HEK293 (cell line): ENCODE measurements around the gene EEIG2.
A peak's percentile ranks its signal among the peaks of the same experiment; 100 is the strongest.
"Not testable (repeated sequence)": the region's sequence is repeated elsewhere in the genome, so short reads cannot be mapped to it uniquely, and the experiment has no call there.

ENCODE experiments used
- CTCF ChIA-PET: fragments of 350-600 bp; formaldehyde crosslinking; extraction: SDS; loops from one replicate; lab custom pipeline; 2021; ENCODE audit warnings: antibody characterized with exemption; lab: Yijun Ruan, JAX
- POLR2A ChIA-PET: fragments of 300-600 bp; formaldehyde crosslinking; extraction: SDS; loops from one replicate; lab custom pipeline; 2020; ENCODE audit warnings: antibody characterized with exemption, inconsistent platforms; lab: Yijun Ruan, JAX
- H3K27ac ChIP-seq: fragments of 200-500 bp; sonication (Bioruptor generic); 2 replicates; pipeline ENCODE4 v1.5.1; 2014; ENCODE audit warnings: low read depth, low read length, control low read depth, inconsistent platforms; ENCODE audit errors: extremely low read depth
- H3K36me3 ChIP-seq, 2 experiments: fragments of 200-500 bp in 1 of 2; sonication (Bioruptor generic) in 1 of 2; 1 replicate in 1 of 2; 2 replicates in 1 of 2; pipeline ENCODE4 v1.5.1; 2014 to 2017; ENCODE audit warnings: inconsistent platforms in 2 of 2, low read length in 2 of 2; ENCODE audit not compliant: control insufficient read depth in 2 of 2, insufficient read depth in 1 of 2
- H3K4me1 ChIP-seq: fragments of 200-500 bp; sonication (Bioruptor generic); 2 replicates; pipeline ENCODE4 v1.5.1; 2014; ENCODE audit warnings: mild to moderate bottlenecking, low read length, inconsistent platforms; ENCODE audit not compliant: control insufficient read depth, insufficient read depth
- H3K4me3 ChIP-seq: 2 replicates; pipeline ENCODE4 v1.5.1; 2011; ENCODE audit warnings: low read depth, mild to moderate bottlenecking, control low read depth, low read length, moderate library complexity
- H3K9me3 ChIP-seq: fragments of 200-500 bp; sonication (Bioruptor generic); 2 replicates; pipeline ENCODE4 v1.5.1; 2014; ENCODE audit warnings: low read depth, low read length, inconsistent platforms; ENCODE audit not compliant: control insufficient read depth, insufficient read depth
- CTCF ChIP-seq: fragments of 450-650 bp; formaldehyde crosslinking; IDR thresholded peaks from 2 replicates; pipeline ENCODE4 v1.5.1; 2016; ENCODE audit warnings: missing biosample characterization, missing genetic modification characterization
- KLF9 ChIP-seq: fragments of 450-650 bp; formaldehyde crosslinking; IDR thresholded peaks from 2 replicates; pipeline ENCODE4 v1.5.1; 2016; ENCODE audit warnings: missing biosample characterization, missing genetic modification characterization, low read depth
- PRDM1 ChIP-seq: fragments of 450-650 bp; formaldehyde crosslinking; IDR thresholded peaks from 2 replicates; pipeline ENCODE4; 2016; ENCODE audit warnings: missing biosample characterization, missing genetic modification characterization
- SETDB1 ChIP-seq: IDR thresholded peaks from one replicate; pipeline ENCODE4 v1.6.1; 2017; ENCODE audit warnings: mild to moderate bottlenecking, low read length, moderate library complexity, mixed read lengths; ENCODE audit not compliant: insufficient read length
- ZBTB49 ChIP-seq: fragments of 450-650 bp; formaldehyde crosslinking; IDR thresholded peaks from 2 replicates; pipeline ENCODE4 v1.5.1; 2016; ENCODE audit warnings: missing biosample characterization, missing genetic modification characterization, low read depth
- ZNF146 ChIP-seq: fragments of 450-650 bp; formaldehyde crosslinking; IDR thresholded peaks from 2 replicates; pipeline ENCODE4 v1.5.1; 2016; ENCODE audit warnings: missing biosample characterization, missing genetic modification characterization
- ZNF157 ChIP-seq: fragments of 450-650 bp; formaldehyde crosslinking; IDR thresholded peaks from 2 replicates; pipeline ENCODE4 v1.5.1; 2016; ENCODE audit warnings: missing biosample characterization, missing genetic modification characterization
- ZNF335 ChIP-seq: fragments of 450-650 bp; formaldehyde crosslinking; conservative IDR thresholded peaks from 2 replicates; pipeline ENCODE4 v1.5.1; 2016; ENCODE audit warnings: missing biosample characterization, missing genetic modification characterization
- ZNF391 ChIP-seq: fragments of 450-650 bp; formaldehyde crosslinking; IDR thresholded peaks from 2 replicates; pipeline ENCODE4 v1.5.1; 2016; ENCODE audit warnings: low read depth, missing biosample characterization, missing genetic modification characterization, borderline replicate concordance
- ZNF529 ChIP-seq: fragments of 450-650 bp; formaldehyde crosslinking; IDR thresholded peaks from 2 replicates; pipeline ENCODE4 v1.5.1; 2017; ENCODE audit warnings: missing genetic modification characterization, missing biosample characterization; ENCODE audit not compliant: insufficient replicate concordance
- ZNF549 ChIP-seq: fragments of 450-650 bp; IDR thresholded peaks from 2 replicates; pipeline ENCODE4 v1.5.1; 2018; ENCODE audit warnings: missing biosample characterization, missing genetic modification characterization, mild to moderate bottlenecking, inconsistent platforms, moderate library complexity
- ZNF561 ChIP-seq: fragments of 450-650 bp; IDR thresholded peaks from 2 replicates; pipeline ENCODE4 v1.5.1; 2018; ENCODE audit warnings: missing biosample characterization, missing genetic modification characterization, borderline replicate concordance
- ZNF654 ChIP-seq: fragments of 450-650 bp; formaldehyde crosslinking; IDR thresholded peaks from 2 replicates; pipeline ENCODE4 v1.5.1; 2016; ENCODE audit warnings: low read depth, missing biosample characterization, missing genetic modification characterization
- ZNF830 ChIP-seq: fragments of 450-650 bp; IDR thresholded peaks from 2 replicates; pipeline ENCODE4 v1.5.0; 2018; ENCODE audit warnings: missing biosample characterization, missing genetic modification characterization, low read depth, mild to moderate bottlenecking, moderate library complexity

The EEIG2 gene

GRCh38 chr1:108512239-108513043 is 47.5 kb upstream of the EEIG2 start:
- H3K9me3 ChIP-seq, result no peaks in the 10 kb centered on the region
- H3K36me3 ChIP-seq, result no peaks in the 10 kb centered on the region
- CTCF ChIA-PET, result interaction anchor here (0.6 to 4.4 kb wide), 21 partner anchors 10 to 1148 kb away, joined by 3 to 91 read pairs (median 4); partner anchors contain the start of gene EEIG2
- TF ChIP-seq SETDB1 (no peak), ZNF654 (tag by site-specific recombination) (peak; percentile 86), ZNF529 (tag by site-specific recombination) (no peak), CTCF (tag by site-specific recombination) (peak; percentile 40), ZBTB49 (no peak)
- POLR2A ChIA-PET, result interaction anchor here (0.8 kb wide), 1 partner anchor 132 kb away, joined by 4 read pairs; no protein-coding TSS in a partner anchor
- H3K27ac ChIP-seq, result no peak overlapping the region
- H3K4me1 ChIP-seq, result no peaks in the 10 kb centered on the region
- no peak overlapping the region for H3K4me3 ChIP-seq

GRCh38 chr1:108513044-108513415 is 46.9 kb upstream of the EEIG2 start:
- H3K27ac ChIP-seq, result no peak overlapping the region
- no peaks in the 10 kb centered on the region for H3K9me3 ChIP-seq
- TF ChIP-seq KLF9 (no peak), PRDM1 (tag by site-specific recombination) (peak; percentile 53), ZNF335 (tag by site-specific recombination) (no peak), ZNF549 (tag by site-specific recombination) (no peak), ZNF830 (tag by site-specific recombination) (no peak), ZNF157 (tag by site-specific recombination) (no peak), ZNF561 (tag by site-specific recombination) (no peak), ZNF391 (tag by site-specific recombination) (no peak)
- H3K4me3 ChIP-seq, result no peak overlapping the region
- CTCF ChIA-PET, result interaction anchor here (0.6 to 4.4 kb wide), 19 partner anchors 9 to 1148 kb away, joined by 3 to 91 read pairs (median 5); partner anchors contain the start of gene EEIG2
- no peaks in the 10 kb centered on the region for H3K36me3 ChIP-seq
- POLR2A ChIA-PET, result interaction anchor here (0.8 kb wide), 1 partner anchor 131 kb away, joined by 4 read pairs; no protein-coding TSS in a partner anchor
- no peaks in the 10 kb centered on the region for H3K4me1 ChIP-seq

GRCh38 chr1:108513914-108514313 is 46.0 kb upstream of the EEIG2 start:
- H3K36me3 ChIP-seq, H3K27ac ChIP-seq, H3K4me3 ChIP-seq, H3K9me3 ChIP-seq, POLR2A ChIA-PET, H3K4me1 ChIP-seq: not testable (repeated sequence)
- CTCF ChIA-PET, result interaction anchor here (0.6 to 2.2 kb wide), 3 partner anchors 113 to 389 kb away, joined by 4 to 9 read pairs (median 5); no protein-coding TSS in a partner anchor
- peak; percentile 79 for TF ChIP-seq ZNF146 (tag by site-specific recombination)

- CTCF ChIA-PET, result interaction anchor here (0.8 kb wide), 1 partner anchor 43 kb away, joined by 4 read pairs; no protein-coding TSS in a partner anchor
- H3K9me3 ChIP-seq, H3K4me1 ChIP-seq, H3K4me3 ChIP-seq, POLR2A ChIA-PET, H3K27ac ChIP-seq, H3K36me3 ChIP-seq: not testable (repeated sequence)
These were observed 42.5 kb upstream of the EEIG2 start for GRCh38 chr1:108517301-108517897.
